ENCODE results near the gene HNRNPF. TPM values are rescaled to one million over a fixed set of nuclear protein-coding genes. Genes with fewer than 3 reads are reported as not detected.

The HNRNPF gene
- total RNA-seq, 2 donors from 2014 or later: 283 to 299 TPM

DNA sequence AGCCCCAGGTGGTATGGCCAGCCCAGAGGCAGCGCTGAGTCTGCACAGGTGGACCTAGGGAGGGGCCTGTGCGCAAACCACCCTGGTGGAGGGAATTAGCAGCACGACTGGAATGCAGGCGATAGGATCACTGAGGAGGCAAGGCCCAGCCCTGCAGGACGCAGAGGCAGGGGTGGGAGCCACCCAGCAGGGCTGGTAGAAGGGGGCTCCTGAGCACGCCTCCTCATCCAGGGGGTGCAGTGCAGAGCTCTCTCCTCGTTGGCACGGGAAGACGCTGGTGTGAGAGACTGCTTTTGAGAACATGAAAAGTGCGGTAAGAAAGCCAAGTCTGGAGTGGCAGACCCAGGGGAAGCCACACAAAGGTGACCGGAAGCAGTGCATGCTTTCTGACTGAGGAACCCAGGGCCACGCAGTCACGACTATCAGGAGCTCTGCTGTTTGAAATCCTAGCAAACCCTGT is 31.5 kb downstream of the HNRNPF start:
- H3K36me3 Mint-ChIP-seq (ENCODE audit: low read depth): no peaks in the 10 kb centered on the region
- H3K9me3 ChIP-seq (ENCODE audit: control insufficient read depth, low read length): no peaks in the 10 kb centered on the region
- DNase-seq: peak; percentile 91
- peaks cover 16% of the 10 kb centered on the region for H3K4me1 ChIP-seq (ENCODE audit: control insufficient read depth, insufficient read depth, low read length)
- H3K36me3 ChIP-seq (ENCODE audit: control insufficient read depth, insufficient read depth, low read length): no peaks in the 10 kb centered on the region
- H3K27me3 ChIP-seq (ENCODE audit: control insufficient read depth, insufficient read depth, low read length, poor library complexity, severe bottlenecking): no peaks in the 10 kb centered on the region
- TF ChIP-seq, protein P1, sequence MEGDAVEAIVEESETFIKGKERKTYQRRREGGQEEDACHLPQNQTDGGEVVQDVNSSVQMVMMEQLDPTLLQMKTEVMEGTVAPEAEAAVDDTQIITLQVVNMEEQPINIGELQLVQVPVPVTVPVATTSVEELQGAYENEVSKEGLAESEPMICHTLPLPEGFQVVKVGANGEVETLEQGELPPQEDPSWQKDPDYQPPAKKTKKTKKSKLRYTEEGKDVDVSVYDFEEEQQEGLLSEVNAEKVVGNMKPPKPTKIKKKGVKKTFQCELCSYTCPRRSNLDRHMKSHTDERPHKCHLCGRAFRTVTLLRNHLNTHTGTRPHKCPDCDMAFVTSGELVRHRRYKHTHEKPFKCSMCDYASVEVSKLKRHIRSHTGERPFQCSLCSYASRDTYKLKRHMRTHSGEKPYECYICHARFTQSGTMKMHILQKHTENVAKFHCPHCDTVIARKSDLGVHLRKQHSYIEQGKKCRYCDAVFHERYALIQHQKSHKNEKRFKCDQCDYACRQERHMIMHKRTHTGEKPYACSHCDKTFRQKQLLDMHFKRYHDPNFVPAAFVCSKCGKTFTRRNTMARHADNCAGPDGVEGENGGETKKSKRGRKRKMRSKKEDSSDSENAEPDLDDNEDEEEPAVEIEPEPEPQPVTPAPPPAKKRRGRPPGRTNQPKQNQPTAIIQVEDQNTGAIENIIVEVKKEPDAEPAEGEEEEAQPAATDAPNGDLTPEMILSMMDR (conservative IDR thresholded peaks at IDR 0.05): peak; percentile 70
- H3K9ac ChIP-seq (ENCODE audit: extremely low read depth, low read length, poor library complexity, severe bottlenecking): no peak overlapping the region
- H3K4me3 ChIP-seq (ENCODE audit: low read length): no peak overlapping the region
- peak overlapping the region; percentile 86 for H3K27ac Mint-ChIP-seq
- no peak overlapping the region for H3K27ac ChIP-seq (ENCODE audit: low read depth, low read length)
- peaks cover 1% of the 10 kb centered on the region for H3K27me3 Mint-ChIP-seq (ENCODE audit: insufficient read depth)
- H3K4me3 Mint-ChIP-seq: no peak overlapping the region
- no peaks in the 10 kb centered on the region for H3K9me3 Mint-ChIP-seq
- WGBS, 2 experiments (ENCODE audit: insufficient coverage in 1 of 2, insufficient read length in 1 of 2): 78 to 85% methylated on average over 8 to 13 of the region's 13 CpGs
- H3K4me1 Mint-ChIP-seq: peaks cover 34% of the 10 kb centered on the region

DNA sequence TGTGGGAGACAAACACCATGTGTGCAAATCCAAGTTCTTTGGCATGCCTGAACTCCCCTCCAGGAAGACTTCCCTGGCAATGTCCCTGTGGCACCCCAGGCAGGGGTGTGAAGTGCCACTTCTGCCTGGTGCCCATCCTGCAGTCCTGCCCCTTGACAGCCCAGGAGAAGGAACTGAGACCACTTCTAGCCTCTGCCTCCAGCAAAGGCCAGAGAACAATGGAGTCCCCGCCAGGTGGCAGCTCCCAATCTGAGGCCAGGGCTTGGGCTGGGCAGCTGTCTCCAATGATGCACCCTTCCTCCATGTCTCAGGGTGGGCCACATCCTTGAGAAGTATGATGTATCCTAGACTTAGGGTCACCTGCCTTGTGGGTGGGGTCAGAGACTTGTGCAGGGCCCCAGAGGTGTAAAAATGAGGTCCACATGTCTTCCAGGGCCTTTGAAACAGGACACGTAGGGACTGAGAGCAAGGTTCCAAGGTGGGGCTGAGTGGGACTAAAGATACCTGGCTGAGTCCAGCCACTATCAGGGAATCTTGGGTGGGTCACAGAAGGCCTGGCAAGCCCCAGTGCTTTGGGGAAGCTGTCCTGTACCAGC is 32.1 kb downstream of the HNRNPF start:
- 74% methylated on average over 2 of the region's 2 CpGs; no CpG with 5 or more reads in 1 of the 2 experiments for WGBS, 2 experiments (ENCODE audit: insufficient coverage in 1 of 2, insufficient read length in 1 of 2)
- Mint-ChIP-seq H3K27ac (peak overlapping the region; percentile 86), H3K36me3 (ENCODE audit: low read depth) (no peaks in the 10 kb centered on the region), H3K4me1 (peaks cover 34% of the 10 kb centered on the region), H3K27me3 (ENCODE audit: insufficient read depth) (peaks cover 1% of the 10 kb centered on the region), H3K4me3 (no peak overlapping the region), H3K9me3 (no peaks in the 10 kb centered on the region)
- TF ChIP-seq, protein P1 (conservative IDR thresholded peaks at IDR 0.05): no peak
- H3K36me3 ChIP-seq (ENCODE audit: control insufficient read depth, insufficient read depth, low read length): no peaks in the 10 kb centered on the region
- DNase-seq: peak; percentile 68
- H3K9me3 ChIP-seq (ENCODE audit: control insufficient read depth, low read length): no peaks in the 10 kb centered on the region
- H3K27ac ChIP-seq (ENCODE audit: low read depth, low read length): no peak overlapping the region
- H3K27me3 ChIP-seq (ENCODE audit: control insufficient read depth, insufficient read depth, low read length, poor library complexity, severe bottlenecking): no peaks in the 10 kb centered on the region
- peaks cover 16% of the 10 kb centered on the region for H3K4me1 ChIP-seq (ENCODE audit: control insufficient read depth, insufficient read depth, low read length)
- no peak overlapping the region for H3K4me3 ChIP-seq (ENCODE audit: low read length)
- no peak overlapping the region for H3K9ac ChIP-seq (ENCODE audit: extremely low read depth, low read length, poor library complexity, severe bottlenecking)

DNA sequence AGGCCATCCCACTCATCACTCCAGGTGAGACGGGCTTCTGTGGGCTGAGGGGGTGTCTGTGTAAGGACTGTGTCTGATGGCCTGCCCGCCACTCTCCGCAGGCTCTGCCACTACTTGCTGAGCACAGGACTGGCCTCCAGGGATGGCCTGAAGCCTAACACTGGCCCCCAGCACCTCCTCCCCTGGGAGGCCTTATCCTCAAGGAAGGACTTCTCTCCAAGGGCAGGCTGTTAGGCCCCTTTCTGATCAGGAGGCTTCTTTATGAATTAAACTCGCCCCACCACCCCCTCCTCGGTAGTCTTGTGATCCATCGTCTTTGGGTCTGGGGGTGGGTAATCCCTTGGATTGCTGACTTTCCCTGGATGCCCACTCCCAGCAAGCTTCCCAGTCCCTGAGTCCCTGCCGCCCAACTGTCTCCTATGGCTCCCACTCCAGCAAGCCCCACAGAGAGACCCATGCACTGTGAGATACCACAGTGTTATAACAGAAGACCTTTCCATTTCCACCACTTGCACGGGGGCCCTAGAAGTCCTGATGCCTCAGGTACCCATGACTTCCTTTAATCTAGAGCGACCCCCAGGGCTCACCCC is 32.8 kb downstream of the HNRNPF start:
- Histone ChIP-seq H3K4me1 (ENCODE audit: control insufficient read depth, insufficient read depth, low read length) (peaks cover 16% of the 10 kb centered on the region), H3K27me3 (ENCODE audit: control insufficient read depth, insufficient read depth, low read length, poor library complexity, severe bottlenecking) (no peaks in the 10 kb centered on the region), H3K36me3 (ENCODE audit: control insufficient read depth, insufficient read depth, low read length) (no peaks in the 10 kb centered on the region), H3K27ac (ENCODE audit: low read depth, low read length) (no peak overlapping the region), H3K9me3 (ENCODE audit: control insufficient read depth, low read length) (no peaks in the 10 kb centered on the region), H3K9ac (ENCODE audit: extremely low read depth, low read length, poor library complexity, severe bottlenecking) (no peak overlapping the region), H3K4me3 (ENCODE audit: low read length) (no peak overlapping the region)
- no peak overlapping the region for H3K4me3 Mint-ChIP-seq
- H3K36me3 Mint-ChIP-seq (ENCODE audit: low read depth): no peaks in the 10 kb centered on the region
- peaks cover 34% of the 10 kb centered on the region for H3K4me1 Mint-ChIP-seq
- WGBS, 2 experiments (ENCODE audit: insufficient coverage in 1 of 2, insufficient read length in 1 of 2): 80 to 93% methylated on average over 1 to 9 of the region's 9 CpGs
- peaks cover 1% of the 10 kb centered on the region for H3K27me3 Mint-ChIP-seq (ENCODE audit: insufficient read depth)
- H3K27ac Mint-ChIP-seq: no peak overlapping the region
- TF ChIP-seq, protein P1 (conservative IDR thresholded peaks at IDR 0.05): no peak
- no peaks in the 10 kb centered on the region for H3K9me3 Mint-ChIP-seq
- no peak for DNase-seq
